Ishikawa (cell line): ENCODE results near the gene ANKRD44.

Source experiments
- CEBPB ChIP-seq: IDR thresholded peaks from 2 replicates; pipeline ENCODE4 v1.6.1; 2012
- CREB1 ChIP-seq: IDR thresholded peaks from 2 replicates; pipeline ENCODE4 v1.6.1; 2012; ENCODE audit warnings: low read depth
- EGR1 ChIP-seq: IDR thresholded peaks from 2 replicates; pipeline ENCODE4 v1.6.1; 2012
- EP300 ChIP-seq: IDR thresholded peaks from 2 replicates; pipeline ENCODE4 v1.6.1; 2012; ENCODE audit warnings: borderline replicate concordance
- FOXM1 ChIP-seq: IDR thresholded peaks from 2 replicates; pipeline ENCODE4 v1.6.1; 2012; ENCODE audit warnings: low read depth, borderline replicate concordance
- MAX ChIP-seq: IDR thresholded peaks from 2 replicates; pipeline ENCODE4 v1.6.1; 2012
- NFIC ChIP-seq: IDR thresholded peaks from 2 replicates; pipeline ENCODE4 v1.6.1; 2012
- RAD21 ChIP-seq: IDR thresholded peaks from 2 replicates; pipeline ENCODE4 v1.6.1; 2012; ENCODE audit warnings: low read depth
- REST ChIP-seq: IDR thresholded peaks from 2 replicates; pipeline ENCODE4 v1.6.1; 2012; ENCODE audit warnings: low read depth, mild to moderate bottlenecking
- TAF1 ChIP-seq: IDR thresholded peaks from 2 replicates; pipeline ENCODE4 v1.6.1; 2012; ENCODE audit warnings: low read depth, mild to moderate bottlenecking
- TCF12 ChIP-seq: IDR thresholded peaks from 2 replicates; pipeline ENCODE4 v1.6.1; 2012; ENCODE audit warnings: low read depth
- TEAD4 ChIP-seq: IDR thresholded peaks from 2 replicates; pipeline ENCODE4 v1.6.1; 2012
- USF1 ChIP-seq: IDR thresholded peaks from 2 replicates; pipeline ENCODE4 v1.6.1; 2012
- YY1 ChIP-seq: IDR thresholded peaks from 2 replicates; pipeline ENCODE4 v1.6.1; 2012; ENCODE audit warnings: low read depth
- ZBTB7A ChIP-seq: IDR thresholded peaks from 2 replicates; pipeline ENCODE4 v1.6.1; 2012; ENCODE audit warnings: low read depth

Gene ANKRD44

GRCh38 chr2:197229509-197230443, 80.8 kb downstream of the ANKRD44 start:
- TF ChIP-seq MAX = no peak
- TF ChIP-seq EP300 = no peak
- no peak for TF ChIP-seq RAD21
- TF ChIP-seq CEBPB = no peak
- no peak for TF ChIP-seq REST
- TF ChIP-seq TAF1 = no peak
- no peak for TF ChIP-seq NFIC
- TF ChIP-seq EGR1 = no peak
- no peak for TF ChIP-seq YY1
- no peak for TF ChIP-seq FOXM1
- no peak for TF ChIP-seq ZBTB7A
- TF ChIP-seq USF1 = no peak
- TF ChIP-seq TCF12 = no peak
- TF ChIP-seq TEAD4 = no peak
- TF ChIP-seq CREB1 = no peak

- no peak for TF ChIP-seq CEBPB
- TF ChIP-seq ZBTB7A = no peak
- TF ChIP-seq YY1 = no peak
- TF ChIP-seq TAF1 = no peak
- no peak for TF ChIP-seq EP300
- TF ChIP-seq FOXM1 = no peak
- no peak for TF ChIP-seq MAX
- TF ChIP-seq REST = no peak
- no peak for TF ChIP-seq CREB1
Measured at GRCh38 chr2:197223451-197223850, 87.1 kb downstream of the ANKRD44 start.

GRCh38 chr2:197219636-197220035, 90.9 kb downstream of the ANKRD44 start:
- no peak for TF ChIP-seq TCF12
- no peak for TF ChIP-seq CREB1
- TF ChIP-seq REST = no peak
- TF ChIP-seq RAD21 = no peak
- no peak for TF ChIP-seq ZBTB7A
- no peak for TF ChIP-seq CEBPB
- TF ChIP-seq TAF1 = no peak
- TF ChIP-seq EGR1 = no peak
- TF ChIP-seq MAX = no peak
- TF ChIP-seq TEAD4 = no peak
- no peak for TF ChIP-seq USF1
- no peak for TF ChIP-seq EP300
- TF ChIP-seq FOXM1 = no peak
- no peak for TF ChIP-seq NFIC
- TF ChIP-seq YY1 = no peak

GRCh38 chr2:197217541-197217940, 93.0 kb downstream of the ANKRD44 start:
- TF ChIP-seq EGR1 (no peak), CREB1 (no peak), TCF12 (no peak), ZBTB7A (no peak), RAD21 (no peak), MAX (no peak), EP300 (no peak), FOXM1 (no peak), NFIC (no peak), TEAD4 (no peak), CEBPB (no peak), USF1 (no peak), TAF1 (no peak)
